ENCODE results near the gene ADPRHL1.

- TF ChIP-seq CTCF (conservative IDR thresholded peaks at IDR 0.05): no peak
- TF ChIP-seq EZH2 (IDR thresholded peaks at IDR 0.05; ENCODE audit: low read depth): no peak
These were observed 92.8 kb downstream of the ADPRHL1 start for GRCh38 chr13:113360446-113360845.
